RKO (cell line): ENCODE measurements around the gene GNAQ.
"Not testable (repeated sequence)": the region's sequence is repeated elsewhere in the genome, so short reads cannot be mapped to it uniquely, and the experiment has no call there.

Experiments
- DNase-seq: peaks from one replicate; pipeline ENCODE4 v3.0.0-alpha.2; 2016; ENCODE audit warnings: low spot score

The GNAQ gene

DNA sequence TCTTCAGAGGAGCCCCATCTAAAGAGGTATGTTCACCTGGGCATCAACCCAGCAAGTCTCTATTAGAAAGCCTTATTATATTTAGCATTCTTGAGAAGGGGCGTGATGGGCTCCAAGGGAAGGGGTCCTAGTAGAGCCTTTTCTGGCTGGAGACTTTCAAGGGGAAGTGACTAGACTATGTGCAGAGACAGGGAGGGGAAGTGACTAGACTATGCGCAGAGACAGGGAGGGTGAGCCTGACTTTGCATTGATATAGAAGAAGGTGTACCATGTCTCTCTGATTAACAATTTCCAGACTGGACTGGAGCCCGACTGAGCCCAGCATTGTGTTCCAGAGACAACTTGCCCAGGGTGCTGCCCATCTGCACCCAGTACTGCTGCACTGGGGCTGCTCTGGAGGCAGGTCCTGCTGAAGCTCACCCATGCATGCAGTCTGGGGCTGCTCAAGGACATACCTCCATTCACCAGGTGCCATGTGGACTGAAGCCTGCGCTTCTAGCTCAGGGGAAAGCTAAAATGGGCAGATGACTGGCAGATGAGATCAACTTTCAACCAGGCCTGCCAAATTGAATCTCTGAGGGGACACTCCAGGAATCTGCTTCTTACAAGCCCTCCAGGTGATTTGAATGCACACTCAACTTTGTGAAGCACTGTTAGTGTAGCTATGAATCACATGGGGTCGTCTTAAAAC is 300.5 kb downstream of the GNAQ start:
- DNase-seq = no peak

DNA sequence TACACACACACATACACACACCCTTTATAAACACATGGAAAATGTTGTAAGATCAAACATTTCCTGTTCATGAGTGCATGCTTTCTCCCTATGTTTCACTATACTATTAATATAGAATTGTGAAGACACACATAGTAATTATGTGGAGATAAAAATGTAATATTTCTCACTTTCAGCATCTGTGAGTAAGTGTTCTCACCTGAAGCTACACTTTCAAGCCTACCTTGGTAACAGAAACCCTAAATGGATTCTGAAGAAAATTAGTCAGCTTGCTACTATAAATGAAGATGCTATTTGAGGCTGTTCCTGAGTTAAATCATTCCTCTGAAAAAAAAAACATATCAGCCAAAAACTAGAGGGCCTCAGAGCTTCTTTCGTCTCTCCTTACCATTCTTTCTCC is 302.4 kb downstream of the GNAQ start:
- DNase-seq = no peak

DNA sequence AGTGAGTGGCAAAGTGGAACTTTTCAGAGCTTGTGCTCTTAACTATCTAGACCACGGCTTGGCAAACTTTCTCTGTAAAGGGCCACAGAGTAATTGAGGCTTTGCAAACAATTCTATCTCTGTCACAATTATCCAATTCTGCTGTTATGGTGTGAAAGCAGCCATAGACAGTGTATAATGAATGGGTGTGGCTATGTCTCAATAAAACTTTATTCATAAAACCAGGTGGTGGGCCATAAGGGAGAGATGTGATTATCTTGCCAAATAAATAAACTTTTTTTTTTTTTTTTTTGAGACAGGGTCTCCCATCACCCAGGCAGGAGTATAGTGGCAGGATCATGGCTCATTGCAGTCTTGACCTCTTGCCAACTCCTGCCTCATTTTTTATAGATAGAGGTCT is 304.8 kb downstream of the GNAQ start:
- DNase-seq = no peak

DNA sequence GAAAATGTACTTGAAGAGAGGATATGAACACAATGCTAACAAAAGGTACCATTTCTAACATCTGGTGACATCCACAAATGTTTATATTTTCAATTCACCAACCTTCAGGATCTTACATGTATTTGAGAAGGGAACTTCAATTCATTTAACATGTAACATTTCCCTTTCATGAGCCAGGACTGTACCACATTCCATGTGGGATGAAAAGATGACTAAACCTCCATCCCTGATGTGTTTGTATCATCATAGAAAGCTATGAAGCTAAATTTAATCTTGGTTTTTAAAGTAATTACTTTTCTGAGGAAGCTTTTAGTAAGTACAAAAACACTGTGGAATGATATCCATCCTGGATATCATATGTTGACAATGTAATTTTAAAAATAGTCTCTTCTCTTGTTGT is 305.3 kb downstream of the GNAQ start:
- DNase-seq = no peak

DNA sequence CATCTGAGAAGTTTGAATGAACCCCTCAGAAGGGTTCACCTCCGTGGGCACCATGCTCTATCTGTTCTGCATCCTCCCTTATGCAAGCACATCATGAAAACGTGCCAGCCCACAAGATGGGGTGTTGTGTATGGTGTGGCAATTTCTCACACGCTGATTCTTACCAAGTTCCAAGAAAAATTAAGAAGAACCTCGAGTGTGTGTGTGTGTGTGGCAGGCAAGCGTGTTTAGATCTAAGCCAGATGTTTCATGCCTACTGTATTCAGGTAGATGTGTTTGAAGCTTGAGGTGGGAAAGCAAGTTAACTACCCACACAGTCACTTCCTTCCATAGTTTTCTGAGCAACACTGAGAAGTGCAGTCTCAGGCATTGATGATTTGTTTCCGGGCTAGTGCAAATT is 305.8 kb downstream of the GNAQ start:
- no peak for DNase-seq

DNA sequence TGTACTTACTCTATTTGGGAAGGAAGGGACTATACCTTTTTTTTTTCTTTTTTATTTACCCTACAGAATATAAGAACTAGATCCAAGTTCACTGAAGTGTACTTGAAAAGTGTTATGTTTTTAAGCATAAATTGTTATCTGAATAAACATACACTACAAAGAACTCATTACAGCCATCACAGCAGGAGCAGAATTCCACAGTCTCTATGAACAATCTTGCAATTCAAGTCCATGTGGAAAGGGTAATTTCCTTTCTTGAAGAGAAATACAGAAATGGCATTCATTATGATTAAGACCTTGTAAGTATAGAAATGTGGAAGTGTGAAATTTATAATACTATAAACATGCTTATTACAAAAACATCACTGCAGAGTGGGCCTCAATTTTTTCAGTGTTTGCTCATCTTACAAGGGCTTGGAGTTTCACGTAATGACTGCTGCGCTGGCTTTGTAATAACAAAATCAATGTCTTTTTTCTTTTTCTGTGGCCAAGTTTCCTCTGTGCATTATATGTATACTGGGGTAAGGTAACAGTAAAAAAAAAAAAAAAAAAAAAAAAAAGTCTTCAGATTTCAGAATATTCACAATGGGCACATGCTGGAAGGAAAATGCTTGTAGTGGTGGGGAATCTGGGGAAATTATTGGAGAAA is 306.4 kb downstream of the GNAQ start:
- no peak for DNase-seq

DNA sequence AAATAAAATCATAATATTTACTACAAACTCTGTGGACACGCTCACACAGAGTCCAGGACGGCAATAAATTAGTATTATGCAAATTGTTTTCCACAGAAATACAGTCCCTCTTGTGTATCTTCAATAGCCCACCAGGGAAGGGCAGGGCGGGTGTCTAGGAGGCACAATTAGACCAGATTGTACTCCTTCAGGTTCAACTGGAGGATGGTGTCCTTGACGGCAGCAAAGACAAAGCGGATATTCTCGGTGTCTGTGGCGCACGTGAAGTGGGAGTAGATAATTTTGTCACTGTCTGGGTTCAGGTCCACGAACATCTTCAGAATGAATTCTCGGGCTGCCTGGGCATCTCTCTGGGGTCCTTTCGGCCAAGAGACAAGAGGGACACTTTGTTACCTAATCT is 310.5 kb downstream of the GNAQ start:
- not testable (repeated sequence) for DNase-seq

DNA sequence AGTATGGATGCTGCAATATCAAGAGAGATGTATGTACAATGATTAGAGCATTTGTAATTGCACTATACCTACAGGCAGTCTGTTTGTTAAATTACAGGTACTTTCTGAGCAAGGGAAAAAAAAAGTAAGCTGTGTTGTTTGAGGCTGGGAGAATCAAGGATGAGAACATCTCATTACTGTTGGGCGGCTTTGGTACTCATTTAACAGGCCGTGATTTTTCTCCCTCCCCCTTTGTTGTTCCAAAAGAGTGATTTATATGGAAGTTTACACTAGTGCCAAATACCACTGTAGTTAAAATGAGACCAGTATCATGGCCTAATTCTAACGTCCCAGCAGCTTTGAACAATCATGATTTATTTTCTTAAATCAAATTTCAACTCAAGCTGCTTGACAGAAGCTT is 312.3 kb downstream of the GNAQ start:
- DNase-seq = no peak

DNA sequence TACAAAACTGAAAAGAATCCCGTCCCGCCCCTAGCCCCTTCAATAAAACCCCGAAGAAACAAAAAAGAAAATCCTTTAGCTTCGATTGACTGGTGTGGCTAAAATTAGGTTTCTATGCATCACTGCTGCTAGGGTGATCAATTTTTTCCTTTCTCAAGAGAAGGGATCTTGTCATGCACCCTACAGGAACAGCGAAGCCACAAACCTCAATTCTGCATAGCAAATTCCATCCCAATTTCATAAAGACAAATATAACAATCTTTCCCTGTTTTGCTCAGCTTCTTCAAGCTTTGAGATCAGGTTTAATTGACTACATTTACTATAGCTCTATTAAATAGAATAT is 313.3 kb downstream of the GNAQ start:
- not testable (repeated sequence) for DNase-seq

DNA sequence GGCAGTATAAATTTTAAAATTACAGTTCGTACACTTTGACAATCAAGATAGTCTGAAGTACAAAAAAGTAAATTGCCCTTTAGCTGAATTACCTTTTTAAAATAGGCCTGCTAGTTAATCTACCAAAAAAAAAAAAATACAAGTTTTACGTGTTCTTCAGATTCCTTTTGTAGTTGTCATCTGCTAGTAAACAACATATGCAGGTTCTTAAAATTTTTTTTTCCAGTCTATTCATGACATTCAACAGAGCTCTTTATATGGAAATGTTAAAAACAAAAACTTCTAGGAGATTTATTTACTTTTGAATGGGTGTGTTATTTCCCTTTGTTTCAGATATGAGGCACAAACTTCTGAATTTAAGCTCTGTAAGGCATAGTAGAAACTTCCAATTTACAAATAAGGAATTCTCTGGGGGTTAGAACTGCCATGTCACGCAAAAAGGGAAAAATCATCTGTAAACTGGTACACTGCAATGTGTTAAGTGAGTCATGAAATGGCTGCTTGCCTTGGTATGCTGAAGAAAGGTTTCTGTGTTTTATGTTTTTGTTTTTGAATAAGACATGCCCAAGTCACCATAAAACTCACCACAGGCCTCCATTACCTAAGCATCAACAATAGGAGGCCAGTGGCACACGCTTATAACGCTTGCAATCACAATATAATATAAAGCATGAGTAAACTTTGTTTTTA is 313.9 kb downstream of the GNAQ start:
- not testable (repeated sequence) for DNase-seq

DNA sequence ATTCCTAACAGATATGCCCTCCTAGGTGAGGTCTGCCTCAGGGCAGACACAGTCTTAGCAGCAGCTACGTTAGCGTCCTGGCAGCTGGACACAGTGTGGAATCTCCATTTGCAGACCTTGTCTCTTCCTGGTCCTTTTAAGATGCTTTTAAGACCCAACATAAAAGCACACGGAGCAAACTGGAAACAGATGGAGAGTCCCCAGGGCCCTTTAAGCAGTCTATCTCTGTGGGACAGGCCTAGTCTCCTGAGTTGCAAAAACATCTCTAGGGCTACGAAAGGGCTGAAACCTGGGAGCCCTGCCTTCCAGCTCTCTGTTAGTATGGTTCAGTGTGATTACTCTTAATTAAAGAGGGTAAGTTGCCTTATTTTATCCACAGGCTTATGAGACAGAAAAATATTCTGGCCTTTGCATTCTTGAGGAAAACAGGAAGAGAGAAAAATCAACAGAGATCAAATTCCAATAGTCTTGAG is 317.5 kb downstream of the GNAQ start:
- no peak for DNase-seq

DNA sequence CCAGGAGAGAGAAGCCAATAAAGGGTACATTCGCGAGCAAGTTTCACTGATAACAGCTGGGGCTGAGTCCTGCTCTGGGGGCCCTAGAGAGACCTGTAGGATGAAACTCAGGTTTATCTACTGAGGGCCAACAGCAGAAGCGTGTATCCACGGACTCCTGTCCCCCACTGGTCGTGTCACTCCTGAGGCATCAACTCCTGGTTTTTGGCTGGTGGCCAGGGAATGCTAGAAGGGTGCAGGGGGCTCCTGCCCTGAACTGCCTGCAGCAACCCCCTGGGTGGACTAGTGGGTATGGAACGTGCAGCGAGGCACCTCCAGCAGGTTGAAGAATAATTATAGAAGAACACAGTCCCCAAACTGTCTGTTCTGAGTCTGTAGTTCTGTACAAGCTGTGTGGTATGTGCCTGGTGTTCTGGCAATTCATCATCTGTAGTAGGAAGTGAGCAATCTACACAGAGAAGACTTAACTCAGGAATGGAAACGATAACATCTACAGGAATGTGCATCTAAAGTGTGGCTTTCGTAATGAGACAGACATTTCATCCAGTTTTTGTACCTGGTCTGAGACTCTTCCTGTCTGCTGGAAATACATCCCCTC is 319.0 kb downstream of the GNAQ start:
- peak; percentile 14 for DNase-seq

DNA sequence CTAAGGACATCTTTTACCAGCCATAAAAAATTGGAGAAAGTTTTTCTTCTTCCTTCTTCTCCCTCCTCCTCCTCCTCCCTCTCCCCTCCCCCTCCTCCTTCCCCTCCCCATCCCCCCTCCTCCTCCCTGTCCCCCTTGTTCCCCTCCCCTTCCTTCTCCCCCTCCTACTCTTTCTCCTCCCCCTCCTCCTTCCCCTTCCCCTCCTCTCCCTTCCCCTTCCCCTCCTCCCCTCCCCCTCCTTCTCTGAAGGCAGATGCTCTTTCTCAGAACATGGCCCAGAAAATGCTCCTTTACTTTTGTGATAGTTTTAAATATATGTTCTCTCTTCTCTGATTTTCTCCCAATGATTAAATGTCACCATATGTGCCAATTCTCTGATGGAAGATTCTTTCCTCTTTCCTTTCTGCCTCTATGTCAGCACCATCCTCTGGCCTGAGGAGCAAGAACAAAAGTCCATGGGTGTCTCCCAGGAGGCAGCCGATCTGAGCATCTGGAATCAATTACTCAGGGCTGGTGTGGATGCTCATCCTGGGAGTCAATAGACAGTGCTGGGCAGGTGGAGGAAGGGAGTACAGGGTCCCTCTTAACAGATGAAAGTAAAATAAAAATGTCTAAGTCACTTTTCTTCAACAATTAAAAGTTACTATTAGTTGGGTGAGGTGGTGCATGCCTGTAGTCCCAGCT is 320.5 kb downstream of the GNAQ start:
- no peak for DNase-seq

DNA sequence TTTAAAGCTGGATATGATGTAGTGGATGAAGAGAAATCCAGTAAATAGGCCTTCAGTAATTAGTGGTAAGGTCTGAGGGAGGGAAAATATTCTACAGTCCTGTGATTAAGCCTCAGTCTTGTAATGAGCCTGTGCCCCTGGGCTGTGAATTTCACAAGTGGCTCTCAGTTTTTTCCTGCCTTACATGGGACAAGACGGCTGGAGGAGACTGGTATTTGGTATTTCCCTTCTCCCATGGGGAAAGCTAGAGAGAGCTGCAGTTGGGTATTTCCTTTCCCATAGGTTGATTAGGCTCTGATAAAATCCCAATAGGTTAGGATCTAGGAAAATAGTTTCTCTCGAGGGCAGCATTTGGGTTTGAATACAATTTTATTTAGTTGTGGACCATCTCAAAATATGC is 321.3 kb downstream of the GNAQ start:
- no peak for DNase-seq

DNA sequence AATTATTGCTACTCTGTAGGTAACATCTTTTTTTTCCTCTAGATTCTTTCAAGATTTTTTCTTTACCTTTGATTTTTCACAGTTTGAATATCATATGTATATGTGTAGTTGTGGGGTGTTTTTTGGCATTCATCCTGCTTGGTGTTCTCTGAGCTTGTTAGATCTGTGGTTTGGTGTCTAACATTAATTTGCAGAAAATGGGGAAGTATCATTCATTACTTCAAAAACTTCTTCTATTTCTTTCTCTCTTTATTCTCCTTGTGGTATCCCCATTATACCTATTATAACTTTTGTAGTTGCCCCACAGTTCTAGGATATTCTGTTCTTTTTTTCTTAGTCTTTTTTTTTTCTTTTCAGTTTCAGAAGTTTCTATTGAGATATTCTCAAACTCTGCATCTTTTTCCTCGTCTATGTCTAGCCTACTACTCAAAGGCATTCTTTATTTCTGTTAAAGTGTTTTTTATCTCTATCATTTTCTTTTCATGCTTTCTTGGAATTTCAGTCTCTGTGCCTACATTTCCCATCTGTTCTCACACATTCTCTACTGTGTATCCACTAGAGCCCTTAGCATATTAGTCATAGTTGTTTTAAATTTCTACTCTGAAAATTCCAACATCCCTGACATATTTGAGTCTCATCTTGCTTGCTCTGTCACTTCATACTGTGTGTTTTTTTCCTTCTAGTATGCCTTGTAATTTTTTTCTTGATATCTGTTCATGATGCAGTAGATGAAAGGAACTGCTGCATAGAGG is 323.4 kb downstream of the GNAQ start:
- no peak for DNase-seq

DNA sequence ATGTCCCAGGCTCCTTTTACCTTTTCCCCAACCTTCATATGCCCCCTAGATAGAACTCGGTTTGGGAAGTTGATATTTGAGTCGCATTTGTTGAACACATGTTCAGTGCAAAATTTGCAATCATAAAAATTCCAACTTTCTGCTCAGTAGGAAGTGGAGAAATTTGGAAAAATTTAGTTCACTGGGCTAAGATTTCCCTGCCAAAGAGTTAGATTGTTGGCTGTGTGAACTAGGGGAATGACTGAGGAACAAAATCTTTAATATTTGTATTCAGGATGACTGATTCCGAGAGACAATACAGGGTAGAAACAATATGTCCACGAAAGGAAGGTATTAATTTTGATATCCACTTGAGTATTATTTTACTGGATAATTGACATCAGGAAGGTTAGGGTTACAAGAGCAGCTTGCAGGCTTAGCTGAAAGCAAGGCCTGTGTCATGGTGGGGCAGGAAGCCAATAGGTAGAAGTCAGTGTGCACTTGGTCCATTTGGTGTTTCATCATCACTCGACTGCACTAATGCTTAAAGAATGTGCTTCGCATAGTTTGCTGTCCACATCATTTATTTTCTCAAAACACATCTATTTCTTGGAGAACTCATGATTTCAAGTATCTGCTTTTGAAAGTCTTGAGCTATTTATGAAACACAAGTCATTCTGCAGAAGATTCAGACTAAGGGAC is 324.1 kb downstream of the GNAQ start:
- DNase-seq = peak; percentile 94

DNA sequence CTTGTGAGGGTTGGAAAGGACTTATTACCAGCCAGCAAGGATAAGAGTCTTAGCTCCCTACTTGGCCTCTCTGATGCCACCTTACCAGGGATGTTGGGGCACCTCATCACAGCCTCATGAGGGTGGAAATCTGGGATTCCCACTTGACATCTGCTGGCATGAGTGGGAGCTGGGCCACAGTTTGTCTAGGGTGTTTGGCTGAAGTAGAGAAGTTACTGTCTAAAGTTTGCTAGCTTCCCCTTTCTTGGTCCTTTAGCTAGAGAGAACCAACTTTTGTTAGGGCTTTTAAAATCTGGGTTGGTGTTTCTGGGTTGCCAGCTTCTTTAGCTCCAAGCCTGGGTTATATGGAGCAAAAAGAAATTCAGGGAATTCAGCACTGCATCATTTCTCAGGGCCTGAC is 326.0 kb downstream of the GNAQ start:
- no peak for DNase-seq

DNA sequence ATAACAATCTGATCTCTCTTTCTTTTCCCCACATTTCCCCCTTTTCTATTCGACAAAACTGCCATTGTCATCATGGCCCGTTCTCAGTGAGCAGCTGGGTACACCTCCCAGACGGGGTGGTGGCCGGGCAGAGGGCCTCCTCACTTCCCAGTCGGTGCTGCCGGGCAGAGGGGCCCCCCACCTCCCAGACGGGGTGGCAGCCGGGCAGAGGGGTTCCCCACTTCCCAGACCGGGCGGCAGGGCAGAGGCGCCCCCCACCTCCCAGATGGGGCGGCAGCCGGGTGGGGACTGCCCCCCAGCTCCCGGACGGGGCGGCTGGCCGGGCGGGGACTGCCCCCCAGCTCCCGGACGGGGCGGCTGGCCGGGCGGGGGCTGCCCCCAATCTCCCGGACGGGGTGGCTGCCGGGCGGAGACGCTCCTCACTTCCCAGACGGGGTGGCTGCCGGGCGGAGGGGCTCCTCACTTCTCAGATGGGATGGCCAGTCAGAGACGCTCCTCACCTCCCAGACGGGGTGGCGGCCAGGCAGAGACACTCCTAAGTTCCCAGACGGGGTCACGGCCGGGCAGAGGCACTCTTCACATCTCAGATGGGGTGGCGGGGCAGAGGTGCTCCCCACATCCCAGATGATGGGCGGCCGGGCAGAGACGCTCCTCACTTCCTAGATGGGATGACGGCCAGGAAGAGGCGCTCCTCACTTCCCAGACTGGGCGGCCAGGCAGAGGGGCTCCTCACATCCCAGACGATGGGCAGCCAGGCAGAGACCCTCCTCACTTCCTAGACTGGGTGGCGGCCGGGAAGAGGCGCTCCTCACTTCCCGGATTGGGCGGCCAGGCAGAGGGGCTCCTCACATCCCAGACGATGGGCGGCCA is 328.9 kb downstream of the GNAQ start:
- not testable (repeated sequence) for DNase-seq

DNA sequence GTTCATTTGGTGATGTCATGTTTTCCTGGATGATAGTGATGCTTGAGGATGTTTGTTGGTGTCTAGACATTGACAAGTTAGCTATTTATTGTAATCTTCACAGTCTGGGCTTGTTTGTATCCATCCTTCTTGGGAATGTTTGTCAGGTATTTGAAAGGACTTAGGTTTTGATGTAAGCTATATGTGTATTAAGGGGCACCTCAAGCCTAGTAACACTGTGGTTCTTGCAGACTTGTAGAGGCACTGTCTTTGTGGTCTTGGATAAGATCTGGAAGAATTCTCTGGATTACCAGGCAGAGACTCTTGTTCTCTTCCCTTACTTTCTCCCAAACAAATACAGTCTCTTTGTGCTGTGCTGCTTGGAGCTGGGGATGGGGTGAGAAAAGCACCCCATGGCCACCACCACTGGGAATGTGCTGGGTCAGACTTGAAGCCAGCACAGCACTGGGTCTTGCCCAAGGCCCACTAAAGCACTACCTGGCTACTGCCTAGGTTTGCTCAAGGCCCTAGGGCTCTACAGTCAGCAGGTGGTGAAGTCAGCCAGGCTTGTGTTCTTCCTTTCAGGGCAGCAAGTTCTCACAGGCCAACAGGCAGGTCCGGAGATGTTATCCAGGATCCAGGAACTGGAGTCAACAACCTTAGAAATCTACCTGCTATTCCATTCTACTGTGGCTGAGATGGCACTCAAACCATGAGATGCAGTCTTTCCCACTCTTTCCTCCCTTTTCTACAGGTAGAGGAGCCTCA is 334.2 kb downstream of the GNAQ start:
- DNase-seq = no peak
